ENCODE data around the gene SSPN.

SSPN gene

GRCh38 chr12:26172539-26172938 is 22.8 kb upstream of the SSPN start:
- Histone ChIP-seq H3K36me3 (replicated peaks; ENCODE audit: insufficient read depth, low read length) (no peaks in the 10 kb centered on the region), H3F3A (ENCODE audit: insufficient read depth, low read length) (no peaks in the 10 kb centered on the region), H3K27me3 (replicated peaks; ENCODE audit: insufficient read depth, low read length) (no peaks in the 10 kb centered on the region), H3K9ac (ENCODE audit: low read length) (no peak overlapping the region), H3K4me1 (ENCODE audit: low read length) (no peaks in the 10 kb centered on the region), H3K79me2 (ENCODE audit: low read length) (no peaks in the 10 kb centered on the region), H3K4me3 (ENCODE audit: low read length) (no peak overlapping the region), H4K20me1 (ENCODE audit: insufficient read depth, low read length) (no peaks in the 10 kb centered on the region), H3K4me2 (ENCODE audit: low read depth, low read length) (no peak overlapping the region), H3K27ac (ENCODE audit: low read length) (no peak overlapping the region), H2AFZ (ENCODE audit: low read length) (no peak overlapping the region), H3K9me2 (replicated peaks; ENCODE audit: insufficient read depth, low read length) (no peaks in the 10 kb centered on the region), H3K9me3 (replicated peaks; ENCODE audit: insufficient read depth, low read length) (no peaks in the 10 kb centered on the region)
- DNase-seq: no peak
- TF ChIP-seq EZH2phosphoT487 (IDR thresholded peaks at IDR 0.05; ENCODE audit: low read length) (no peak), CTCF (IDR thresholded peaks at IDR 0.05; ENCODE audit: low read length) (no peak), EZH2 (optimal IDR thresholded peaks at IDR 0.05; ENCODE audit: low read depth, low read length) (no peak)

DNA sequence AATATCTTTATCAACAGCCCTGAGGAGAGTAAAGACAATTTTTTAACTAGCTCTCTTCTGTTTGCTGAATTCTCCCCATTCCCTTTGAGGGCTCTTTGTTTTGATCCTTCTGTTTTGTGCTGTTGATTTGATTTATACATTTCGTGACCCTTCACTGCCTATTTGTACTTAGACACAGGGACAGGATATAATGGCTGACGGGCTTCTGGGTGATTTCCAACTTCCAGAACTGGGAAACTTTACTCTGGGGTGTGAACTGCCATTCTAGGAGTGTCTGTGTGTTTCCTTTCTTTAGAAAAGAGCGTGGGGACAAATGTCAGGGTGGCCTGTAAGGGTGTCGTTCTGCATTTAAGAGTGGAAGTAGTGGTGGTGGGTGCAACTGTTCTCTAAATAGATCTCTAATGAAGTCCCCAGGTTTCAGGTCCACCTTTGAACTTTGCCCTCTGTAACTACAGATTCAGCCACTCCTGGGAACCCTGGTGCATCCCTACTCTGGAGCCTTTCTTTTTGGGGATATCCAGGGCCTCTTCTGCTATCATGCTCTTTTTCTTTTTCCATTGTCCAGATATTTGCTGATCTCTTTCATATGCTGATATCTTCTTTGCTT is 22.3 kb upstream of the SSPN start:
- Histone ChIP-seq H3K4me1 (ENCODE audit: low read length) (no peaks in the 10 kb centered on the region), H2AFZ (ENCODE audit: low read length) (no peak overlapping the region), H3F3A (ENCODE audit: insufficient read depth, low read length) (no peaks in the 10 kb centered on the region), H3K4me3 (ENCODE audit: low read length) (no peak overlapping the region), H3K9me3 (replicated peaks; ENCODE audit: insufficient read depth, low read length) (no peaks in the 10 kb centered on the region), H3K27ac (ENCODE audit: low read length) (no peak overlapping the region), H3K79me2 (ENCODE audit: low read length) (no peaks in the 10 kb centered on the region), H4K20me1 (ENCODE audit: insufficient read depth, low read length) (no peaks in the 10 kb centered on the region), H3K9ac (ENCODE audit: low read length) (no peak overlapping the region), H3K36me3 (replicated peaks; ENCODE audit: insufficient read depth, low read length) (no peaks in the 10 kb centered on the region), H3K4me2 (ENCODE audit: low read depth, low read length) (no peak overlapping the region), H3K27me3 (replicated peaks; ENCODE audit: insufficient read depth, low read length) (no peaks in the 10 kb centered on the region), H3K9me2 (replicated peaks; ENCODE audit: insufficient read depth, low read length) (no peaks in the 10 kb centered on the region)
- TF ChIP-seq EZH2phosphoT487 (IDR thresholded peaks at IDR 0.05; ENCODE audit: low read length) (no peak), CTCF (IDR thresholded peaks at IDR 0.05; ENCODE audit: low read length) (no peak), EZH2 (optimal IDR thresholded peaks at IDR 0.05; ENCODE audit: low read depth, low read length) (no peak)
- DNase-seq: no peak

DNA sequence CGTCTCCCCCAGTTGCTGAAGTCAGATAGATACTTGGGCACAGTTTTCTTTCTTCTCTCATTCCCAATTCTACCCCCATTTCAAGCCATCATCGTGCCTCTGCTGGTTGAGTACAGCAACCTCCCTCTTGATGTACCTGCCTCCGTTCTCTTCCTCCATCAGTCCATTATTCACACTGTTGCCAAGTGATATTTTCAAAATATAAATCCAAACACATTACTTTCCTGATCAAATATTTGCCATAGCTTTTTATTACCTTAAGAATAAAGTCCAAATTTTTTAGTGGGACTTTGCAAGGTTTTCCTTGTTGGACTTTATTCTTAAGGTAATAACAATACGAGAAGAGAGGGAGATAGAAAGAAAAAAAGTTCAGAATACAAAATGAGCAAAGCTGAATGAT is 18.6 kb upstream of the SSPN start:
- Histone ChIP-seq H3F3A (ENCODE audit: insufficient read depth, low read length) (no peaks in the 10 kb centered on the region), H3K9me2 (replicated peaks; ENCODE audit: insufficient read depth, low read length) (no peaks in the 10 kb centered on the region), H3K4me1 (ENCODE audit: low read length) (no peaks in the 10 kb centered on the region), H3K79me2 (ENCODE audit: low read length) (no peaks in the 10 kb centered on the region), H4K20me1 (ENCODE audit: insufficient read depth, low read length) (no peaks in the 10 kb centered on the region), H3K4me2 (ENCODE audit: low read depth, low read length) (no peak overlapping the region), H3K27me3 (replicated peaks; ENCODE audit: insufficient read depth, low read length) (no peaks in the 10 kb centered on the region), H3K4me3 (ENCODE audit: low read length) (no peak overlapping the region), H3K9me3 (replicated peaks; ENCODE audit: insufficient read depth, low read length) (no peaks in the 10 kb centered on the region), H2AFZ (ENCODE audit: low read length) (no peak overlapping the region), H3K36me3 (replicated peaks; ENCODE audit: insufficient read depth, low read length) (no peaks in the 10 kb centered on the region), H3K27ac (ENCODE audit: low read length) (no peak overlapping the region), H3K9ac (ENCODE audit: low read length) (no peak overlapping the region)
- TF ChIP-seq EZH2 (optimal IDR thresholded peaks at IDR 0.05; ENCODE audit: low read depth, low read length) (no peak), CTCF (IDR thresholded peaks at IDR 0.05; ENCODE audit: low read length) (no peak), EZH2phosphoT487 (IDR thresholded peaks at IDR 0.05; ENCODE audit: low read length) (no peak)
- no peak for DNase-seq
